SK-MEL-5 (cell line): ENCODE data around the gene TFAP2B. TPM values are rescaled to one million over a fixed set of nuclear protein-coding genes. Genes with fewer than 3 reads are reported as not detected.

Source experiments
- DNase-seq: peaks from one replicate; pipeline ENCODE4 v3.0.0-alpha.2; 2016; ENCODE audit warnings: low read depth, low spot score
- in situ Hi-C: cut with HindIII; loops from 2 replicates; pipeline ENCODE4 v1.10.0; 2016; ENCODE audit warnings: low sequenced_read_pairs, high pct_unique_total_duplicates, low pct_unique_long_range_greater_than_20kb
- polyA plus RNA-seq, 2 experiments: library from polyadenylated mRNA; depleted of rRNA; stranded (reverse); fragments of >200 nt; gene quantifications; 2 replicates each; pipeline ENCODE4 v1.2.3, GENCODE V29; 2015
- total RNA-seq: library from RNA; depleted of rRNA; stranded (reverse); fragments of >200 nt; shearing (Covaris generic); gene quantifications from 2 replicates; pipeline ENCODE4 v1.2.3, GENCODE V29; 2014; rRNA removed

Gene TFAP2B
- not detected in 2 replicates for total RNA-seq
- polyA plus RNA-seq (2015; cell fraction: cytosol; rRNA removed) = not detected in 2 replicates
- not detected in 2 replicates for polyA plus RNA-seq (2015; cell fraction: nucleus; rRNA removed)

DNA sequence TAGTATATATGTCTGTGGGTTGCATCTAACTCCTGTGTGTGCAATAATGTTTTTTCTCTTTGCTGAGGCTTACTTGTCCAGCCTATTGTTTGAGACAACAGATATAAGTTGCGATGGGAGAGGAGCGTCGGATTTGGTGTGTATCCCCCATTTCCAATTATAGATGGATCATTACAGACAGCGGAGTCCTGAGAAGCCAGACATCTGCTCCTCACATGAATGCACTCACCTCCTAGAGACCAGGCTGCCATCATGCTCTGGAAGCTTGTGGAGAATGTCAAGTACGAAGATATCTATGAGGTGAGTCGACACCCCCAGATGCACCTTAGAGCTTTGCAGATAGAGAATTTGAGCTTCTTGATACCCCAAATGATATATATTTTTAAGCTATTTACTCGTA is at the start of gene TFAP2B:
TFAP2B (plus strand) TSS at position 199 of the 400 bp plus-strand sequence; CDS start at position 220, 21 bp downstream.
- in situ Hi-C loops = no loop called here

DNA sequence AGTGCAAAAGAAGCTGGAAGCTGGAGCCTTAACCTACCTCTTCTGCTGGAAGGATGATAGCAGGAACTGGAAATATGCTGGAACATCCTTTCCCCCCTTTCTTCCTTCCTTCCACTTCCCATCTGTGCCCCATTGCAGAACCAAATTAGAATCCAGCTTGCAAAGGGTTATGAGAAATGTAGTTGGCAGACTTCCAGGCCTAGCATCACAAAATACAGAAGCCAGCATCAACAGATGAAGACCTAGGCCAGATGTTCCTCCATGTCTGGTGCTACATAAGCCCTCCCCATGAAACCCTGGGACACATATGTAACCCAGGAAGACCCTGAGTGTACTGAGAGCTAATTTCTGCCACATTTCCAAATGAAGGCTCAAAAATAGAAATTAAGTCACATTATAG is 40.0 kb upstream of the TFAP2B start:
- DNase-seq = no peak
- in situ Hi-C loops = no loop called here

More for the DNA sequence above, at the start of gene TFAP2B:
- no peak for DNase-seq

DNA sequence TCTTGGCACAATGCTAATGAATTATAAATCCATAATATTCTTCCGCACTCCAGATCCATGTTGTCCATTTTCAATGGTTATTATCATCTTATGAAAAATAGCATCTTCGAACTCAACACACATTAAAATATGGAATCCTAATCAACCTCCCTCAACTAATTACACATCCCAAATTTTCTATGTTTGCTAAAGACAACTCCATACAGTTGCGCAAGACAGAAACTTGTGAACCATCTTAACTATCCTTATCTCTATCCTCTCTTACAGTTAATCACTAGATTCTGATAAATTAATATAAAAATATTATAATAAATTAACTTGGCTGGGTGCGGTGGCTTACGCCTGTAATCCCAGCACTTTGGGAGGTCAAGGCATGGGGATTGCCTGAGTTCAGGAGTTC is 38.3 kb upstream of the TFAP2B start:
- in situ Hi-C loops = no loop called here

DNA sequence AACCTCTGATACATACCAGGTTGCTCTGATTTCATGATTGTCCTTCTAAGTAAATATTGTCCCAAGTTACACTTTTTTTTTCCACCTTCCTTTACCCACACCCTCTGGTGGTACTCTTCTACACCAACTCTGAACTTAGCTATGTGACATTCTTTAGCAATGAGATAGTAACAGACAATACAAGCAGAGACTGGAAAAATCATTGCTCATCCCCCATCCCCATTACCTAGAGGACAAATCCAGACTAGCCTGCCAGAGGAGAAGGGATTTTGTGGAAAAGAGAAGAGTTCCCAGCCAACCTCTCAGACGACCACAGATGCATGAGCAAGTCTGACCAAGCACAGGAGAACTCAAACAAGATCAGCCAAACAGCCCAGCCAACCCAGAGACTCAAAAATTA is 32.8 kb upstream of the TFAP2B start:
- DNase-seq = no peak
- in situ Hi-C loops = no loop called here

More for the DNA sequence above, 38.3 kb upstream of the TFAP2B start:
- no peak for DNase-seq

DNA sequence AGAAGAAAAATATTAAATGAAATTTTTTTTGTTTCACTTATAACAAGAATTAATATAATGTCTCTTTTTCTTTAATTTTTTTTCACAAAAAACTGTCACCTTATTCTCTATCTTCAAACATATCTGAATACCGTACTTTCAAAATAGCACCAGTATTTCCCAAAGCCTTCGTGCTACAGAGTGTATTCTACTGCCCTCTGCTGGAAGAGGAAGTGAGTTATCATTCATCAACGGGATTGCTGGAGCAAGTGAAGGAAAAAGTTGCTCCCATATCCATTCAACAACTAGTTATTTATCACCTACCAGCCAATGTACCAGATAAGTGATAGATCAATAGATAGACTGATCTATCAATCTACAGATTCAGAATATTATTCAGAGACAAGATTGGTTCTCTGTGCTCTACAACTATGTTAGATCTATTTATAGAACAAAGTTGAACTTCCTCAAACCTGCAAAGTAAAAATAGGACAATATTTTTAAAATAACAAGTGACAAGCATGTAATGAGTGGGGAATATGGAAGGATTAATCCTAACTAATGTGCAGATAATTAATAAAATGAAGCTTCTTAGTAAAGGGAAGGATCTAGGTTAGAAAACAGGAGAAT is 26.7 kb upstream of the TFAP2B start:
- DNase-seq = peak; percentile 66
- in situ Hi-C loops = no loop called here

DNA sequence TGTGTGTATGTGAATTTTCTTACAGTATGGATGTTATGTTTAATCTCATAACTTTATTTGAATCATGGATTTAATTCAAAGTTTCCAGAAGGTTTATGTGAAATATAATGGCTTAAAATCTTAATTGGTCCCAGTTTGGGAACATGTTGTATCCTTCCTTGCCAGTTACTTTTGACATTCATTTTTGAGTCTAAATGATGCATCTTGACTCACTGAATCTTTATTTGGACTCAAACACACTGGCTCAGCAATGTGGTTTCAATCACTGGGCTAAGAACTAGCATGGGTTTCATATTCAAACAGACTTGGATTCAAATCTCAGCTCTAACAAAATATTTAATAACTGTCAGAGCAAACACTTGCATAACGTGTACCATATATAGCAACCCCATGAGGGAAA is 25.9 kb upstream of the TFAP2B start:
- in situ Hi-C loops = no loop called here
- no peak for DNase-seq

DNA sequence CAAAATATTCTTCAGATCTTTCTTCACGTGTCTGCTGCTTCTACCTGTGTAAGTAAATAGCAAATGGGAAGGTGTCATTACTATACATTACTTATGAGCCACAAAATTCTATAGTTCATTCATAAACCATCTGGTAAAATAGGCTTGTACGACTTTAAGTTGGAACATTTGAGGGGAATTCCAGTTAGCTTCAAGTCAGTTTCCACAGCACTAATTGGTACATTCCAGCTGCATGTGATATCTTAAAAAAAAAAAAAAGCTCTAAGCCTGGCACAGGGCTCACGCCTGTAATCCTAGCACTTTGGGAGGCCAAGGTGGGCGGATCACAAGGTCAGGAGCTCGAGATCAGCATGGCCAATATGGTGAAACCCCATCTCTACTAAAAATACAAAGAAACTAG is 23.1 kb upstream of the TFAP2B start:
- in situ Hi-C loops = no loop called here
- DNase-seq = no peak

DNA sequence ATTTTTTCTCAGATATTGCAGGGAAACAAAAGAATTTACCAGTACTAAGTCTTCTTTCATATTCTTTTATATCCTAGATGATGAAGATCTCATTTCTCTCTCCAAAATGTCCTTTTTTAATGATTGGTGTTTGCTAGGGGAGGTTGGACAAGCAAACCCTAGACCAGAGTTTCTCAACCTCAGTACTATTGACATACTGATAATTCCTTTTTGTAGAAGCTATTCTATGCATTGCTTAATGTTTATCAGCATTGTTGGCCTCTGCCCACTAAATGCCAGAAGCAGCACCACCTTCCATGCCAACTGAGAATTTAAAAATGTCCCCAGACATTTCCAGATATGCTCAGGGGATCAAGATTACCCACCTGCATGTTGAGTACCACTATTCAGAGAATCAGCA is 14.4 kb upstream of the TFAP2B start:
- DNase-seq = no peak
- in situ Hi-C loops = no loop called here

DNA sequence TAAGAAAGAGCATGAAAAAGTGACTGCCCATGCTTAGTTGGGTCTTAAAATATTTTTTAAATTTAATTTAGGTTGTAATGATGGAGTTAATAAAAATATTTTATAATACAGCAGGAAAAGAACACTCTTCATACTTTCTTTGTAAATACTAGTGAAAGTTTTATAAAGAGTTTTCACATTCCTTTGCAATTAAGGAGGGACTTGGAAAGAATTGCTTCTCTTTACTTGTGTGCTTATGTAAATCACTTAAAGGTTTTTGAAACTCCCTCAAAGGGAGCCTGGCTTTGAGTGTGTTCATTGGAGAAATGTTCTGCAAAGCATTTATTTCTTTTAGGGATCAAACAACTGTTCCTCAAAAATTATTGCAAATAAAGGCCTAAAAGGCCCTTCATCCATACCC is 11.6 kb upstream of the TFAP2B start:
- in situ Hi-C loops = no loop called here
- DNase-seq = no peak

DNA sequence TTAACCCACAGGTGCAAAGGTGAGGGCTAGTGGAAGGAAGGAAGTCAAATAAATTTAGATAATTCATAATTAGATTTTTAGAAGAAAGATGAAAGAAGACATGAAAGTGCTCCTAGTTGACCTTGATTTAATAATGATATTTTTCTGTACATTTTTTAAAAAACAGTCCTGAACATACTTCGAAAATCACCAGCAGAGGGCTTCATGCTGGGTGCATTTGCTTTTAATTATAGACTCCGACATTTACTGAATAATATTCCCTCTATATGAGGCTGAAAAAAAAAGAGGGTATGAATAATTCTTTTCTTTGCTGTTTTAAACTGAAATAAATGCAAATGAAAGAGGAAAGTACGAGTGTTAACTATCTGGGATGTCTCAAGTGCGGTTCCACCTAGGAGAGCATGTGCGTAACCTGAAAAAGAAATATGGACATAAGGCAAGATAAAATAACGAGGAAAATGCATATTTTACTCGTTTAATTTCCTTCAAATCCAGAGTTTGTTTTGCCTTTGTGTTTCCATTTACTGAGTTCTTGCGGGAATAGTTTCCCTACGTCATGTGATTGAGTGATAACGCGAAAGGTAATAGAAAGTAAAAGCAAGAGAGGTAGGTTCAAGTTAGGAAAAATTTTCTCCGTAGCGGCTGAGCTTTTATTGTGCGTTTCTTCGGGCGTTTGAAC is 3.1 kb upstream of the TFAP2B start:
- peak; percentile 40 for DNase-seq
- in situ Hi-C loops = no loop called here

DNA sequence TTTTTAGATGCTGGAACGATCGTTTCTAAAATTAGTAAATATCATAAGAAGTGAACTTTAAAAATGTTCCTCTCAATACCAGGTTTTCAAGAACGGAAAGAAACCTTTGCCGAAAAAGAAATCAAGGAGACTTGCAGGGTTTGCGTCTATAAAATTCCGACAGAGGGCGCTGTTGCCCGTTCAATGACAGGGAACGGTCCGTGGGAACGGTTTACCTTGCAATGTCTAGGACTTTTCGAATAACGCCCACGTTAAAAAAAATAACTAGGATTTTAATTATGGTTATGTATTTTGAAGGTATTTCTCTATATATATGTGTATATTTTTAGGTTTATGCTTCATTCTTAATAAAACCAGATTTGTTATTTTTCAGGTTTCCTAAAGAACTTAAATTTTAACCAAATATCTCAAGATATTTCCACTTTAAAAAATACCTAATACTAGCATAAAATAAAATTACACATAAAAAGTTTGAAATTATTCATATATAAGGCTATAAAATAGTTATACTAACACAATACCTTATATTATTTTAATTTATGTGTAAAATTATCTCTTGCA is 2.5 kb upstream of the TFAP2B start:
- peak; percentile 78 for DNase-seq
- in situ Hi-C loops = no loop called here

DNA sequence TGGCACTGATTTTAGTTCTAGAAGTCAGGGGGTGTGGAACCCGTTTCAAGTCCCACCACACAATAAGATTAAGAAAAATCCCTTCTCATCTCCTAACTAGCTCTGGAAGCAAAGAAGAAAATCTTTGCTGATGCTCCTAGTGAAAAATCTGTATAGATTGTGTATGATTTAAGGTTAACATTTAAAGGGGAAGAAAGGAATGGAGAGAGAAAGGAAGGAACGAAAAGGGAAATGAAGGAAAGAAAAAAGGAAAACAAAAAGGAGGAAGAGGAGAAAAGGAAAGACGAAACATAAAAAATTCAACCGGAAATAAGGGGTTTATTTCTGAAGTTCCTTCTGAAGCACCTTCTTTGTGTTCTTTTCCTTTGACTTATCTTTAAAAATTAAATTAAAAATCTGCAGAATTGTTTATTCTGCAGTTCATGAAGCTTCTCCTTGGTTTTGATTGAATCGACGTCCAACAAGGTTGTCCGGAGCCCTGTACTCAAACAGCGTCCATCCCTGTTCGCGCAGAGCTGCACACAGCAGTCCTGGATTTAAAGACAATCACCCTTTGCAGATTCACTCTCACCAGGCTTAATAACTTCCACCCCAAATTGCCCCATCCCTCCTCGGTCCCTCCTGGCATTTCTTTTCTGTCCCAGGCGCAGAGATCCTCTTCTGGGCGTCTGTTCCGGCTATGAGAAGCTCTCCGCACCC is 1.6 kb upstream of the TFAP2B start:
- in situ Hi-C loops = no loop called here
- no peak for DNase-seq

DNA sequence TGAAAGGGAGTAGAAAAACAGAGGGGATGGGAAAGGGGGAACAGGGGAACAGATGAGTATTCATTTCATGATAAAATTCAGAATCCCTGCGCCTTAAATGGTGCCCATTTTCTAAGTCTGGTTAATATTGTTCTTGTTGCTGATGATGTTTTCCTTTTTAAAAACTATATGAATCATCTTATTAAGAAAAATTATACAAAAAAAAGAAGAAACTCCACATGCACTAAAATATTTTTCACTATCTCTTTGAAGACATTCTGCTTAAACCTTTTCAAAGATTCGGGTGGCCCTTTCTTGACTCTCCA is 1.1 kb upstream of the TFAP2B start:
- no peak for DNase-seq
- in situ Hi-C loops = no loop called here

DNA sequence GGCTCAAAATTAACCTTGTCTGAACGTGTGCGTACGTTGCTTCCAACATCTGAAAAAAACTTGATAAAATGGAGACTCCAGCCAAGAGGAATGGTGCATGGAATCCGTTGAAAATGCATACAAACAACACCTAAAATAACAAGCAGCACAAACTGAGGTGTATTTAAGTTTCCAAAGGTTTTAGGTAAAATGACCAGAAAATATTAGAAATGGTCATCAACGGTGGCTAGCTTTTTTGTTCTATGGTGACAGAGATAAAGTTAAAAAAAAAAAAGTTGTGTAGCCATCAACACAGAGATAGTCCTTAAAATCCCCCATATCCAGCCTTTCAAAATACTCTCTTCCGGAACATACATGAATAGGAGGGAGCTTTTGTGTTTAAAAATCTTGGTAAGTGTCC is 651 bp upstream of the TFAP2B start:
- in situ Hi-C loops = no loop called here
- DNase-seq = no peak

DNA sequence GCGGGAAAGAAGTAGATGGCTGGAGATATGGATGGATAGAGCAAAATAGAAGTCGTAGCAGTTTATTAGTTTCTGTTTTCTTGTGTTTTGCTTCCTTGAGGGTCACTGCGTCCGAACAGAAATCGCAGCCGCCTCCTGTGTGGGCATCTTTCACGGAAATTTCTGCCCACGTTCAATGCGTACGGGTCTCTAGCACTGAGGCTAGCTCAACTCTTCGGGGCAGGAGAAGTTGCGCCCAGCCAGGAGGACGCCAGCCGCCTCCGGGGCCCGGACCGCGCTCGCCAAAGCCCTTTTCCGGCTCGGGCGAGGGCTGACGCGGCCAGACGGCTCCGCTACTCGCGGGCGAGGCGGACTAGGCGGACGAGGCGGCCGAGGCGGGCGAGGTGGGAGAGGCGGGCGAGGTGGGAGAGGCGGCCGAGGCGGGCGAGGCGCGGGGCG is 814 bp downstream of the TFAP2B start:
- in situ Hi-C loops = no loop called here
- DNase-seq = no peak

DNA sequence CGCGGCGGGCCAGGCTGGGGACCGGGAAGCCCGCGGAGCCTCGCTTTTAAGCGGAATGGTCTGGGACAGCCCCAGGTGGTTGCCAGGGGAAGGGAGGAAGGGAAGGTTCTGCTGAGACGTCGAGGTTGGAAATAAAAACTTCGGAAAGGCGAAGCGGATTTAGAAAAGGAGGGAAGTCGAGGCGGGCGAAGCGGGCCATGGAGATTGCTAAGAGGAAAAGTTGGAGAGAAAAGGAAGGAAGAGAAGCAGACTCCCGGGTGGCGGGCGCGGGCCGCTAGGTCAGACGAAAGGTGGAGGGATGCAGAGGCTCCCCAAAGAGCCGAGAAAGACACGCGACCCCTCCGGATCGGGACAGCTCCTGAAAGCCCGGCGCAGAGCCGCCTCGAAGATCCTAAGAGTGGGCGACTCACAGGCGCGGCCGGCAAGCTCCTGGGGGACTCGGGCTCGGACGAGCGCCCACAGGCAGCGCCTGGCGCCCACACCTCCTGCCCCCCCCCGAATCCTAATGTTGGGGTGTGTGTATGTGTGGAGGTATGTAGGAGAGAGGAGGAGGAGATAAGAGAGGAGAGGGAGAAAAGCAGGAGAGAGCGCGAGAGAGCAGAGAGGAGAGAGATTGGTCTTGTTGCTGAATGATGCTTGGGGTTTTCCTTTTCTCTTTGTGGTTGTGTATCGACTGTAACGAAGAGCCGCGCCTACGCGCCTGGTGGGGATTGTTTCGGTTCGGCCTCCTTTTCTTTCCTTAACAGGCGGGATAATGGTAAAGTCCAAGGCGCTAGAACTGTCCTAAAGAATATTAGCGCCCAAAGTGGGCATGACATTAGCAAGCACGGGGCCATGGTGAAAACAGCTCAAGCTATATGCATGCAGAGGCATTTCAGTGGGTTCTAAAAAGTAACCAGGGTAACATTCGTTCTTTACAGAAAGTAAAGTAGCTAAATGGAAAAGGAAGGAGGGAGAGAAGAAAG is 1.5 kb downstream of the TFAP2B start:
- DNase-seq = no peak

DNA sequence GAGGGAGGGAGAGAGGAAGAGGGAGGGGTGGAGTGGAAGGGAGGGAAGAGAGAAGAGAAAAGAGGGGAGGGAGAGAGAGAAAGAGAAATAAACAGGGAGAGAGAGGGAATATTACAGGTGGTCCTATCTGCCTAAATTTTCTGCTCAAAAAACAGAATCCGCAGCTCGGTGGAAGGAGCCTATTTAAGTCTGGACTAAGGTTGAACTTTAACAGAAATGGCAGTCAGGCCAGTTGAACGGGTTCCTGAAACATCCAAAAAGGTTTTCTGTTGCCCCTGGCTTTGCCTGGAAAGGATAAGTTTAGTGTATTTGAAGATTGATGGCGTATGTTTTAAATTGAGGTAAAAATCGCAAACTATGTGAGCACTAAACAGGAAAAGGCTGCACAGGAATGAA is 2.2 kb downstream of the TFAP2B start:
- in situ Hi-C loops = no loop called here
- DNase-seq = no peak

More for the DNA sequence above, 1.5 kb downstream of the TFAP2B start:
- in situ Hi-C loops = no loop called here
